Measurements from ENCODE around the gene C10orf88. TPM values are rescaled to one million over a fixed set of nuclear protein-coding genes. Genes with fewer than 3 reads are reported as not detected.
"Not testable (repeated sequence)": the region's sequence is repeated elsewhere in the genome, so short reads cannot be mapped to it uniquely, and the experiment has no call there.

The C10orf88 gene
- polyA plus RNA-seq, 6 donors from 2014 or later, result 3.4 to 12.5 (median 7.6) TPM

DNA sequence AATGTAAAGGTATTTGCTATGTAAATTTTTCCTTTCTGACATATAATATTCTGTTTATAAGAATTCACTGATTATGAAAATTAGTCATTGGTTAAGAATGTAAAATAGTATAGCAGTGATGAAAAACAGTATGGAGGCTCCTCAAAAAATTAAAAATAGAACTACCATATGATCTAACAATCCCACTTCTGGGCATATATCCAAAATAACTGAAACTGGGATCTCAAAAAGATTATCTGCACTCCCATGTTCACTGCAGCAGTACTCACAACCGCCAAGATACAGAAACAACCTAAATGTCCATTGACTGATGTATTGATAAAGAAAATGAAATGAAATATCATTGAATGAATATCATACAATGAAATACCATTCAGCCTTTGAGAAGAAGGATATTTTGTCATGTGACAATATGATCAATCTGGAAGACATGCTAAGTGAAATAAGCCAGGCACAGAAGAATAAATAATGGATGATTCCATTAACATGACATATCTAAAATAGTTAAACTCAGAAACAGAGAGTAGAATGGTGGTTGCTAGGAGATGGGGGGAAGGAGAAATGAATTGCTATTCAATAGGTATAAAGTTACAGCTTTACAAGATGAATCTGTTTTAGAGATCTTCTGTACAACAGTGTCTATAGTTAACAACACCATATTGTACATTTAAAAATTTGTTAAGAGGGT, 14.0 kb downstream of the C10orf88 start:
- Mint-ChIP-seq H3K36me3 (peaks cover 6 to 17% of the 10 kb centered on the region in 2 donors), H3K27ac (no peak overlapping the region), H3K4me3 (no peak overlapping the region), H3K9me3 (no peaks in the 10 kb centered on the region), H3K4me1 (peaks cover 0 to 6% (median 0%) of the 10 kb centered on the region in 3 donors), H3K27me3 (no peaks in the 10 kb centered on the region)
- ATAC-seq (ENCODE audit: low read depth in 2 of 2) (no peak), DNase-seq (no peak)

DNA sequence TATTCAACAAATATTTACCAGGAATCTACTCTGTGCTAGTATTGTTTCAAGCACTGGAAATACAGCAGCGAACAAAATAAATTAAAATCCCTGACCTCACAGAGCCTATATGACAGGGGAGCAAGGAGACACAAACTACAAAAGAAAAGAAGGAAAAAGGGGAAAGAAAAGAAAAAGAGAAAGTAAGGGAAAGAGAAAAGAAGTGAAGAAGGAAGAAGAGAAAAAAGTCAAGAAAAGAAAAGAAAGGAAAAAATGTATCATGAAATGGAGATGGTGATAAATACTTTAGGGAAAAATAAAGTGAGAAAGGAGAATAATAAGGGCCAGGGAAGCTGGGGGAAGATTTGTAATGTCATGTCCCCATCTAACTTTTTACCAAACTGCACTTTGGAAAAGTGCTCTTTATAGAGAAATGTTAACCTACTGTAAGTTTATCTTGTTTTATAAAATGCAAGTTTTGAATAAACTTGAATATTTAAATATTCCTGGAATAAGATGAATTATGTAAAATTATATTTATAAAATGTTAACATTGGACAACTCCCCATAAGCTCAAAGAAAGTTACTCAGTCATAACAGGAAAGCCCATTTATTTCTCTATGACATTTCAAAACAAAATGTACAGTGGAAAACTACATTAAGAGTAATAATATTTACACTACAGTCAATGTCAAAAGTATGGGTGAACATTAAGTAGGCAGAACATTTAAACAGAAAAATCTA, 14.7 kb downstream of the C10orf88 start:
- H3K4me3 Mint-ChIP-seq, result no peak overlapping the region
- H3K27ac Mint-ChIP-seq, result peak overlapping the region in 2 of 6 donors; percentile 18 to 33
- ATAC-seq (ENCODE audit: low read depth in 2 of 2) (no peak), DNase-seq (no peak)
- peaks cover 6 to 17% of the 10 kb centered on the region in 2 donors for H3K36me3 Mint-ChIP-seq
- H3K4me1 Mint-ChIP-seq, result peaks cover 0 to 6% (median 0%) of the 10 kb centered on the region in 3 donors
- no peaks in the 10 kb centered on the region for H3K9me3 Mint-ChIP-seq
- no peaks in the 10 kb centered on the region for H3K27me3 Mint-ChIP-seq

DNA sequence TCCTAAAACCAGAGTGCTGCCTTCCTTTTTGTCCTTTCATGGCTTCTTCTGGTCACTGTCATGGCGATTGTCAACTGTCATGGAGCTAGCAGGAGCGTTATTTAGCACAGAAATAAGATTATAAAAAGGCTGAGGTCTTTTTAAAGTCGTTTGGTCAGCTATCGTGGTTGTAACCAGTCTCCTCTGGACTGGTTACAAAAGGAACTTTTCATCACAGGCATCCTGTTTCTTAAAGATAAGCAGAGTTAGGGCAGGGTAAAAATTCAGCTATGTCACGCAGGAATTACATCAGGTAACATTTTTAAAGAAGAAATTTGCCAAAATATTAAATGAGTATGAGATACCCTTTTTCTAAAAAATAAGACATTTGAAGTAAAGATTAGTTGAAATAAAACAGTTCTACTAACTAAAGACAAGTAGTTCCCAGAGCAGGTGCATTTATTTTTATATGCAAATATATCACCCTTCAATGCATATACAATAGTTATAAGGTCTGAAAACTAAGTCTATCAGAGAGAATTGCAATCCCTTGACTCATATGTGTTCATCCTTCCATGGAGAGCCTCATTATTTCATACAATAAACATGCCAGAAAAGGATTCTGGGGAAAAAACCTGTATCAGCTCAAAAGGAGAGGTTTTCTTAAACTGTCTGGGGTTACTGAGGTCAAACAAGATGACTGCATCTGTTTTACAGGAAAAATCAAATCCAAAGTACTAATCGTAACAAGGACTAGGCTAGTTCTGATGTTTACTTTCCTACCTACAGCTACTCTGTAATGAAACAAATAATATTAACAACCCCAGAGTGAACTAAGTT, 22.7 kb downstream of the C10orf88 start:
- DNase-seq (no peak), ATAC-seq (ENCODE audit: low read depth in 2 of 2) (no peak)
- H3K27ac Mint-ChIP-seq, result peak overlapping the region in 2 of 6 donors; percentile 15 to 16
- H3K36me3 Mint-ChIP-seq, result peaks cover 4 to 8% of the 10 kb centered on the region in 2 donors
- no peaks in the 10 kb centered on the region for H3K27me3 Mint-ChIP-seq
- H3K4me1 Mint-ChIP-seq, result no peaks in the 10 kb centered on the region
- no peaks in the 10 kb centered on the region for H3K9me3 Mint-ChIP-seq
- no peak overlapping the region for H3K4me3 Mint-ChIP-seq

DNA sequence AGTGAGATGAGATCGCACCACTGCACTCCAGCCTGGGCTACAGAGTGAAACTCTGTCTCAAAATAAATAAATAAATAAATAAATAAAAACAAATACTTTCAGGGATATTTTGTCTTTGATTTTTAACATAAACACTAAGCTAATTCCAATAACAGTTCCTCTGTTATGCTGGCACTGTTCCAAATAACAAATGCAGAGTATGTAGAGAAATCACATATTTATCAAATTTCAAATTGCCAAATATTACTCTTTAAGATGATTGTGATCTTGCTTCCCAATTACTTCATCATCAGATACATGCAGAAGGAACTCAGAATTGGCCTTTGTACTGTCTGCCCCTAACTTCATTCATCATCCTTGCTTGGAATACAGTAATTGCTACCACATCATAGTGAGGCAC, 23.9 kb downstream of the C10orf88 start:
- DNase-seq (no peak), ATAC-seq (ENCODE audit: low read depth in 2 of 2) (no peak)
- H3K4me3 Mint-ChIP-seq, result no peak overlapping the region
- H3K36me3 Mint-ChIP-seq, result peaks cover 0 to 4% of the 10 kb centered on the region in 2 donors
- H3K27me3 Mint-ChIP-seq, result no peaks in the 10 kb centered on the region
- no peaks in the 10 kb centered on the region for H3K4me1 Mint-ChIP-seq
- no peak overlapping the region for H3K27ac Mint-ChIP-seq
- no peaks in the 10 kb centered on the region for H3K9me3 Mint-ChIP-seq

DNA sequence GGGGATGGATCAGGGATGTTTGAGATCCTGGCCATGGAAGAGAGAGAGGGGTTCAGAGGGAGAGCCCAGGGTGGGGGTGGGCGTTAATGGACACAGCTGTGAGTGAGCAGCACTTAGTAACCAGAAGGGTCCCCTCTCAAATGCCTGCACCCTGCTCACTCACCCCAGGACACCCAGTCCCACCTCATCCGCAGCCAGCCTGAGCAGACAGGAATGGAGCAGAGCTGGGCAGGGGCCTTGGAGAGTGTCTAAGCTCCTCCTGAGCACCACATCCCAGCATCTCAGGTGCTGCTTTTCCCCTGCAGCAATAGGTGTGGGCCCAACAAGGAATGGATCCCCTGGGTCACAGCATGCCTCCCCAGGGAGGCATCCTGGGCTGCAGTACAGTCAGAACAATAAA, 38.3 kb downstream of the C10orf88 start:
- no peak for ATAC-seq (ENCODE audit: low read depth in 2 of 2)
- no peak for DNase-seq
- Mint-ChIP-seq H3K36me3 (peaks cover 0 to 14% of the 10 kb centered on the region in 2 donors), H3K4me1 (no peaks in the 10 kb centered on the region), H3K27ac (no peak overlapping the region), H3K9me3 (peaks cover 3 to 14% (median 5%) of the 10 kb centered on the region in 7 donors), H3K4me3 (no peak overlapping the region), H3K27me3 (peaks cover 4 to 19% (median 17%) of the 10 kb centered on the region in 3 donors)

DNA sequence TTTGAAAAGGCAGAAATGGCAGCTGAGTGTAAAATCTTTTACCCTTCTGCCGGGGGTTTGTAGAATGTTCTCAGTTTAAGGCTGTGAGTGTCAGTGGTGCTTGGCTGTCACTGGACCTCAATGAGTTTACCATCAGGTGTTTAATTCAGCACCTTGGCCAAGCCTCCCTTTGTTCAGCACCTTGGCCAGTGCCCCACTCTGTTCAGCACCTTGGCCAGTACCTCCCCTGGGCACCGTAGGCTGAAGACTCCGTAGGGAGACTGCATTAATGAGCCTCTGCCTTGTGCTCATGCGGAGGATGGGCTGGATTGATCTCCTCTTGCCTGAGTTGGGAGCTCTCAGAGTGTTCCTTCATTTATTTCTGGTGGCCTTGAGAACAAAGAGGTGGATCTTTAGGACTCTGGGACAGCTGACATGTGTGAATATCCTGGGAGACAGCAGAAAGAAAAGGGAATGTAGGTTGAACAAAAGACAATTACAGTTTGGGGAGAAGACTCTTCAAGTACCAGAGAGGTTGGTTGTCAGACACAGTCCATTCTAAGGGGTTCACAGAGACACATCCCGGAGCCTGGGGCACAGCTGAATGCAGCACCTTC, 42.0 kb downstream of the C10orf88 start:
- H3K27me3 Mint-ChIP-seq, result peaks cover 8 to 27% (median 13%) of the 10 kb centered on the region in 3 donors
- H3K4me1 Mint-ChIP-seq, result no peaks in the 10 kb centered on the region
- peaks cover 0 to 11% of the 10 kb centered on the region in 2 donors for H3K36me3 Mint-ChIP-seq
- H3K9me3 Mint-ChIP-seq, result peaks cover 0 to 14% (median 5%) of the 10 kb centered on the region in 7 donors
- no peak overlapping the region for H3K27ac Mint-ChIP-seq
- peak; percentile 24 for DNase-seq
- ATAC-seq (ENCODE audit: low read depth in 2 of 2), result no peak
- no peak overlapping the region for H3K4me3 Mint-ChIP-seq

DNA sequence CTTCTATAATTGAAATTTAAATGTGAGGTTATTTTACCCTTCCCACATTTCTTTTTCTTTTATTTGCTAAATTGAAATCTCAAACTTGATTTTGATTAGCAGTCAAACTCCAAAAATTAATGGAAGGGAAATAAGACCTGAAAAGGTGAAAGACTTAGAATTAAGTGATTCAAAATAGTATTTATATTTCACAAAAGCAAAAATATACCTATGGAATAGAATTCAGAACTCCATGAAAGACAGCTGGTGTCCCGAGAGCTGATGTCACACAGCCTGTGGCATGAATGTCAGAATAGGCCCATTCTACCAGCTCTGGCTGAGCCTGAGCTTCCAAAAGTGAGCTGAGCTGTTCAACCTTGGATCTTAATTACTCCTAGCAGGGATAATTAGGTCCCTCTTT, 43.7 kb downstream of the C10orf88 start, which contains the start of gene FAM24A:
TSS of gene FAM24A (plus strand) at position 301 of the 400 bp plus-strand sequence. CDS start 1,025 bp downstream, outside the sequence.
- Mint-ChIP-seq H3K4me3 (no peak within 1 kb of the TSS), H3K27me3 (peaks cover 0 to 16% (median 12%) of the 10 kb centered on the region in 3 donors), H3K27ac (peak within 1 kb of the TSS in 1 of 6 donors; percentile 7), H3K4me1 (no peaks in the 10 kb centered on the region), H3K9me3 (peaks cover 0 to 4% (median 0%) of the 10 kb centered on the region in 7 donors), H3K36me3 (no peaks in the 10 kb centered on the region)
- ATAC-seq (ENCODE audit: low read depth in 2 of 2), result no peak
- DNase-seq, result no peak

DNA sequence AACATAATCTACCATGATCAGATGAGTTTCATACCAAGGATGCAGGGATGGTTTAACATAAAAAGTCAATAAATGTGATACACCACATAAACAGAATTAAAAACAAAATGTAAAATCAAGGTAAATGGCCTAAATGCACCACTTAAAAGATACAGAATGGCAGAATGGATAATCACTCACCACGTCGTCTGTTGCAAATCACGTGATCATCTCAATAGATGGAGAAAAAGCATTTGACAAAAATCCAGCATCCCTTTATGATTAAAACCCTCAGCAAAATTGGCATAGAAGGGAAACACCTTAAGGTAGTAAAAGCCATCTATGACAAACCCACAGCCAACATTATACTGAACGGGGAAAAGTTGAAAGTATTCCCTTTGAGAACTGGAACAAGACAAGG, 50.2 kb downstream of the C10orf88 start:
- H3K36me3 Mint-ChIP-seq; ATAC-seq (ENCODE audit: low read depth in 2 of 2); H3K4me3 Mint-ChIP-seq; DNase-seq; H3K4me1 Mint-ChIP-seq; H3K27ac Mint-ChIP-seq: not testable (repeated sequence)
- H3K27me3 Mint-ChIP-seq, result peaks cover 32 to 49% (median 43%) of the 10 kb centered on the region in 3 donors
- H3K9me3 Mint-ChIP-seq, result peaks cover 5 to 33% (median 9%) of the 10 kb centered on the region in 7 donors

DNA sequence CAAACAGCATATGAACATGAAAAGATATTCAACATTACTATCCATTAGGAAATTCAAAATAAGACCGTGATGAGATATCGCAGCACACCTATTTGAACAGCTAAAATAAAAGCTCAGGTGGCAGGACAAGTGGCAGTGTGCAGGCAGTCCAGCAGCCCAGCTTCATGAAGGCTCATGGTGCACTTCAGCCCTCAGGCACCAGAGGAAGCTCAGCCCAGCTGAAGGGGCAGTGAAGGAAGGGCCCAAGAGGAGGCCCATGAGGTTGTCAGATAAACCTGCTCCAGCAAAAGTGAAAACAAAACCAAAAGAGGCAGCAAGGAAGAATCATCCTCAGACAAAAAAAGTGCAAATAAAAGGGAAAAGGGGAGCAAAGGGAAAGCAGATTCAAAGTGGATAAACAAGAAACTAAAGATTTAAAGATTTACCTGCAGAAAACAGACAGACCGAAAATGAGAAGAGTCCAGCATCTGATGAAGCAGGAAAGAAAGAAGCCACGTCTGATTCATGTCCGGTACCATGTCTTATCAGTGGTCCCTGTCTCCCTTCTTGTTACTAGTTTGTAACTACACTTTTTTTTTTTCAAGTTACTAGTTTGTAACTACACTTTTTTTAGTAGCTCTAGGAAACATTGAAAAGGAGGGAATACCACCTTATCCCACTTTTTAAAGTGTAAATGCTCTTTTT, 59.6 kb downstream of the C10orf88 start:
- peak overlapping the region in 1 of 8 donors; percentile 70 for H3K4me3 Mint-ChIP-seq
- DNase-seq, result no peak
- no peaks in the 10 kb centered on the region for H3K9me3 Mint-ChIP-seq
- H3K27me3 Mint-ChIP-seq, result peaks cover 0 to 5% (median 5%) of the 10 kb centered on the region in 3 donors
- no peak overlapping the region for H3K27ac Mint-ChIP-seq
- no peaks in the 10 kb centered on the region for H3K36me3 Mint-ChIP-seq
- H3K4me1 Mint-ChIP-seq, result peaks cover 0 to 4% (median 4%) of the 10 kb centered on the region in 3 donors
- ATAC-seq (ENCODE audit: low read depth in 2 of 2), result no peak

DNA sequence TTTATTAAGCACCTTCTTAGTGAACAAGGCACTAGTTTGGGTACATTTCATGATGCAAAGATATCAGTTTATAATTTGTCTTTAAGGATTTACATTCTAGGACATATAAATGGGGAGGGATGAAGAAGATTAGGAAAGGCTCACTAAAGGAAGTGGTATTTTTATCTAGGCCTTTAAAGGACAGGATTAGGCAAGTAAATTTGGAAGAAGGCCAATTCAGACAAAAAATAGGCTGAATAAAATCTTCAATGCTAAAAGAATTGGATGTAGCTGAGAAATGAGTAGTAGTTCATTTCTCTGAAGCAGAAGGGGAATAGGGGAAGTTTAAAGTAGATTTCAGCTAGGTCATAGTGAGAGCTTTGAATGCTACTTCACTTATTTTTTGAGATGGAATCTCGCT, 69.9 kb downstream of the C10orf88 start:
- no peak overlapping the region for H3K27ac Mint-ChIP-seq
- H3K4me3 Mint-ChIP-seq, result no peak overlapping the region
- DNase-seq (no peak), ATAC-seq (ENCODE audit: low read depth in 2 of 2) (no peak)
- H3K27me3 Mint-ChIP-seq, result no peaks in the 10 kb centered on the region
- H3K9me3 Mint-ChIP-seq, result no peaks in the 10 kb centered on the region
- peaks cover 10 to 14% (median 14%) of the 10 kb centered on the region in 3 donors for H3K4me1 Mint-ChIP-seq
- H3K36me3 Mint-ChIP-seq, result peaks cover 0 to 4% of the 10 kb centered on the region in 2 donors

DNA sequence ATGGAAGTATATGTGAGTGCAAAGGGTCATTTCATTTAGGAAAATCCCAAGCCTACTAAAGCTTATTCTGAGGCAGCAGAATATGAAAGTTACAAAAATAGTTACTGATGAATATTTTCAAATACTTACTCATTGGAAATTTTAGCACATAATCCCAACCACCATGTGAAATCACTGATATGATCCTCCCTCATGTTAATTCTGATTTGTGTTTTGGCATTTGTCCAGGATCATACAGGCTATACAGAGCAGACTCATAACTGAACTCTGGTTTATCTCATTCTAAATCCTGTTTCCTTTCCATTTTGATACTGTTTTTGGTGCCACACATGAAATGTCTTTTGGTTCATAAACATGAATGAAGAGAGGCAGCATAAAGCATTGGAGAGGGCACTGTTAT, 71.3 kb downstream of the C10orf88 start:
- Mint-ChIP-seq H3K27me3 (no peaks in the 10 kb centered on the region), H3K36me3 (no peaks in the 10 kb centered on the region), H3K4me1 (peaks cover 22 to 28% (median 24%) of the 10 kb centered on the region in 3 donors), H3K9me3 (no peaks in the 10 kb centered on the region), H3K4me3 (no peak overlapping the region), H3K27ac (no peak overlapping the region)
- no peak for ATAC-seq (ENCODE audit: low read depth in 2 of 2)
- DNase-seq, result no peak

Measured in naive B cell (primary cell).